Measurements from ENCODE around the gene HCRTR1. TPM values are rescaled to one million over a fixed set of nuclear protein-coding genes. Genes with fewer than 3 reads are reported as not detected.

HCRTR1 gene
- total RNA-seq, result under 1 TPM in 7 of 8 experiments, not detected in 1; 0.11 to 0.91 (median 0.27) TPM

DNA sequence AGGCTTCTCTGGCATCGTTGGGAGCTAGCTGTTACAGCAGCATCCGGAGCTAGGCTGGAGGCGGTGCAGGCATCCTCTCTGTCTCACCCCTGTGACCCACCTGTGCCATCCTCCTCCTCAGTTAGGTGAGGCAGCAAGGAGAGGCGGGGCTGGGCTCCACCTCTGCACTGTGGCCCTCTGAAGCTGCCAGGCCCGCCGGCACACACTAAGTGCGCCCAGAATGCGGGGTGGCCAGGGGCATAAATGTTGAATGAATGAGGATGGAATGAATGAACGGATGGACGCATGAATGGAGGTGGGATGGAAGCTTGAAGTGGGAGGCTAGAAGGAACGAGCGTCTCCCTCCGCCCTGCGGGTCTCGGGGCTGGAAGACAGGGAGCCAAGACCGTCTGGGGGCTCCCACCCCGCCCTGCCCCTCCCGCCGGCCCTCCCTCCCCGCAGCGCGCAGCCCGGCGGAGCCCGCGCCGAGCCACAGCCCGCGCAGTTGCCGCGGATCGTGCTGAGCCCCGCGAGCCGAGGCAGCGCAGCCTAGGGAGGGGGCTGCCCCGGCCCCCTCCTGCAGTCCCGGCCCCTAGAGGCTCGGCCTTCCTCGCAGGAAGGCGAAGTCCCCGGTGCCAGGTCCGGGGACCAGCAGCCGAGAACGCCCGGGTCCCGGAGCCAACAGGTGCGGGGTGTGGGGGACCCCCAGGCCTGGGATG lies at the start of gene HCRTR1:
Gene HCRTR1, plus strand, starts transcription at position 472 of the 698 bp plus-strand sequence. CDS start 1,504 bp downstream, outside the sequence.
- 25 to 42% (median 31%) methylated on average over 2 to 10 of the region's 48 CpGs; no CpG with 5 or more reads in 6 of the 10 experiments for WGBS, 10 experiments
- peak in 7 of 8 experiments; percentile 25 to 43 (median 32) for ATAC-seq (replicated peaks in 6 of 8)
- Histone ChIP-seq H3K27ac (no peak within 1 kb of the TSS), H3K4me1 (replicated peaks in 1 of 2) (peaks cover 12 to 29% of the 10 kb centered on the region in 2 donors), H3K4me3 (peak within 1 kb of the TSS; percentile 41 to 54 (median 48))
- in situ Hi-C loops (cut with MboI; ENCODE audit: low pct_unique_long_range_greater_than_20kb in 2 of 9, low sequenced_read_pairs in 9 of 9, unreplicated experiment in 9 of 9), result no loop called here

GRCh38 chr1:31567956-31568570 lies 49.4 kb upstream of the HCRTR1 start:
- Histone ChIP-seq H3K4me3 (no peak overlapping the region), H3K27ac (no peak overlapping the region), H3K4me1 (replicated peaks in 1 of 2) (peaks cover 4 to 11% of the 10 kb centered on the region in 2 donors)
- in situ Hi-C loops (cut with MboI; ENCODE audit: low pct_unique_long_range_greater_than_20kb in 2 of 9, low sequenced_read_pairs in 9 of 9, unreplicated experiment in 9 of 9), result loop anchor here in 1 of 9 experiments (25.0 kb wide), 1 partner anchor 381 kb away; no protein-coding TSS in a partner anchor
- WGBS, 10 experiments, result 0 to 100% (median 86%) methylated on average over 1 to 9 of the region's 10 CpGs; no CpG with 5 or more reads in 2 of the 10 experiments
- ATAC-seq (replicated peaks in 6 of 8), result no peak

- H3K27ac ChIP-seq, result no peak overlapping the region
- in situ Hi-C loops (cut with MboI; ENCODE audit: low pct_unique_long_range_greater_than_20kb in 2 of 9, low sequenced_read_pairs in 9 of 9, unreplicated experiment in 9 of 9), result loop anchor here in 1 of 9 experiments (25.0 kb wide), 1 partner anchor 382 kb away; no protein-coding TSS in a partner anchor
- peak in 1 of 8 experiments; percentile 38 for ATAC-seq (replicated peaks in 6 of 8)
- no peak overlapping the region for H3K4me3 ChIP-seq
- 65 to 100% (median 75%) methylated on average over 1 to 9 of the region's 11 CpGs; no CpG with 5 or more reads in 3 of the 10 experiments for WGBS, 10 experiments
- H3K4me1 ChIP-seq (replicated peaks in 1 of 2), result peaks cover 4 to 11% of the 10 kb centered on the region in 2 donors
Observed at GRCh38 chr1:31568895-31569595, 48.4 kb upstream of the HCRTR1 start.

GRCh38 chr1:31569596-31570173 lies 47.8 kb upstream of the HCRTR1 start:
- Histone ChIP-seq H3K4me3 (no peak overlapping the region), H3K27ac (no peak overlapping the region), H3K4me1 (replicated peaks in 1 of 2) (peaks cover 0 to 8% of the 10 kb centered on the region in 2 donors)
- peak in 1 of 8 experiments; percentile 18 for ATAC-seq (replicated peaks in 6 of 8)
- in situ Hi-C loops (cut with MboI; ENCODE audit: low pct_unique_long_range_greater_than_20kb in 2 of 9, low sequenced_read_pairs in 9 of 9, unreplicated experiment in 9 of 9), result loop anchor here in 1 of 9 experiments (25.0 kb wide), 1 partner anchor 382 kb away; no protein-coding TSS in a partner anchor
- 20 to 96% (median 81%) methylated on average over 1 to 12 of the region's 13 CpGs; no CpG with 5 or more reads in 3 of the 10 experiments for WGBS, 10 experiments

DNA sequence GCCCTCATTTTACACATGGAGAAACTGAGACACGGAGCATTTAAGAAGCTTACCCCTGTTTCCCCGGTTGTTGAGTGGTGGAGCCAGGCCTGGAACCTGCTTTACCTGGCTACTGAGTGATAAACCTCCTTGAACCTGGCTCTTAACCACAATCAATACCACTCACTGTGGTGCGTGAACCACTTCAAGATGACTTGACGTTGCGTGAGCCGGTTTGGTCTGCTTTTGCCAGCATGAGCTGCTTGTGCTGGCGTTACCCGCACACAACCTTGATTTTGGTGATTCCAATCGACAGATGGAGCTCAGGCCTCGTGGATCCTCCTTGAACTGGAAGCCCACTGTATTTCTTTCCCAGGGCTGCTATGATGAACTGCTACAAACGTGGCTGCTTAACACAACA lies 47.3 kb upstream of the HCRTR1 start:
- in situ Hi-C loops (cut with MboI; ENCODE audit: low pct_unique_long_range_greater_than_20kb in 2 of 9, low sequenced_read_pairs in 9 of 9, unreplicated experiment in 9 of 9), result loop anchor here in 1 of 9 experiments (25.0 kb wide), 1 partner anchor 383 kb away; no protein-coding TSS in a partner anchor
- no peak for ATAC-seq (replicated peaks in 6 of 8)

GRCh38 chr1:31570906-31571305 lies 46.6 kb upstream of the HCRTR1 start:
- Histone ChIP-seq H3K4me3 (no peak overlapping the region), H3K4me1 (replicated peaks in 1 of 2) (peaks cover 0 to 8% of the 10 kb centered on the region in 2 donors), H3K27ac (no peak overlapping the region)
- in situ Hi-C loops (cut with MboI; ENCODE audit: low pct_unique_long_range_greater_than_20kb in 2 of 9, low sequenced_read_pairs in 9 of 9, unreplicated experiment in 9 of 9), result loop anchor here in 1 of 9 experiments (25.0 kb wide), 1 partner anchor 384 kb away; no protein-coding TSS in a partner anchor
- 67 to 100% (median 92%) methylated on average over 1 of the region's 1 CpG; no CpG with 5 or more reads in 4 of the 10 experiments for WGBS, 10 experiments
- no peak for ATAC-seq (replicated peaks in 6 of 8)

More for the DNA sequence above, 47.3 kb upstream of the HCRTR1 start:
- H3K4me1 ChIP-seq (replicated peaks in 1 of 2), result peaks cover 0 to 8% of the 10 kb centered on the region in 2 donors
- 18 to 100% (median 81%) methylated on average over 1 to 11 of the region's 11 CpGs; no CpG with 5 or more reads in 2 of the 10 experiments for WGBS, 10 experiments
- no peak overlapping the region for H3K27ac ChIP-seq
- no peak overlapping the region for H3K4me3 ChIP-seq

DNA sequence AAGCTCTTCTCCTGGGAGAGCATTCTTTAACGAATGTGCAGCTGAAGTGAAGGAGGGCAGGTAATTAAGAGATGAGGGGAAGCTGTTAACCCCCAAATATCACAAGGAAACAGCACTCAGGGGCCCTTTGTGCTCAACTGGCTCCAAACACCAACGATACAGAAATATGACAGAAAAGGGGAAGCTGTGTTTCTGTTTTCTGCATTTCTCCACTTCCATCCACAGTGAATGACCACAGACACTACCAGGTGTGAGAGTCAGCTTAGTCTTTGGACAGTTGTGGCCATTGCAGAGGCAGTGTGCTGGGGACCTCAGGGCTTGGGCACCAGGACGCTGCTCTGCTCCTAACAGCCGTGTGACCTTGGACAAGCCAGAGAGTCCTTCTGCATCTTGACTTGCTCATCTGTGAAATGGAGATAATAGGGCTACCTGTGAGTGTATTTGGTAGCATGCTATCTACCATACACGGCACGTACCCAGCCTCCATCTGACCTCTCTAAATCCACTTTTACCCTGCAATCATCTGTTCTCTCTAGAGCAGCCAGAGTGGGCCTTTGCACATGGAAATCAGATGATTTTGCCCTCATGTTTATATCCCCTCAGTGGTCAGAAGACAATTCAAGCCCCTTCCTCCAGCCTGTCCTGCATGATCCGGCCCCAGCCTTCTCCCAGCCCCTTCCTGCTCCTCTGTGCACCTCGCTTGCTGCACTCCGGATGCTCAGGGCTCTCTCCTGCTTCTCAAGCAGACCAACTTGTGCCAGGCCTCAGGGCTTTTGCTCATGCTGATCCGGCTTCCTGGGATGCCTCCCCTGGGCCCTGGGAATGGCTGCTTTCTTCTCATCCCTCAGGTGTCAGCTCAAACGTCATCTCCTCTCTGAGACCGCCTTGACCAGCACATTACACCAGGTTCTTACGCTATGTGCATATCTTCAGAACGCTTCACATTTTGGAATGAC lies 45.9 kb upstream of the HCRTR1 start:
- Histone ChIP-seq H3K4me3 (no peak overlapping the region), H3K4me1 (replicated peaks in 1 of 2) (peaks cover 0 to 8% of the 10 kb centered on the region in 2 donors), H3K27ac (no peak overlapping the region)
- ATAC-seq (replicated peaks in 6 of 8), result no peak
- WGBS, 10 experiments, result 43 to 97% (median 73%) methylated on average over 2 to 11 of the region's 14 CpGs; no CpG with 5 or more reads in 1 of the 10 experiments
- in situ Hi-C loops (cut with MboI; ENCODE audit: low pct_unique_long_range_greater_than_20kb in 2 of 9, low sequenced_read_pairs in 9 of 9, unreplicated experiment in 9 of 9), result loop anchor here in 1 of 9 experiments (25.0 kb wide), 1 partner anchor 384 kb away; no protein-coding TSS in a partner anchor

DNA sequence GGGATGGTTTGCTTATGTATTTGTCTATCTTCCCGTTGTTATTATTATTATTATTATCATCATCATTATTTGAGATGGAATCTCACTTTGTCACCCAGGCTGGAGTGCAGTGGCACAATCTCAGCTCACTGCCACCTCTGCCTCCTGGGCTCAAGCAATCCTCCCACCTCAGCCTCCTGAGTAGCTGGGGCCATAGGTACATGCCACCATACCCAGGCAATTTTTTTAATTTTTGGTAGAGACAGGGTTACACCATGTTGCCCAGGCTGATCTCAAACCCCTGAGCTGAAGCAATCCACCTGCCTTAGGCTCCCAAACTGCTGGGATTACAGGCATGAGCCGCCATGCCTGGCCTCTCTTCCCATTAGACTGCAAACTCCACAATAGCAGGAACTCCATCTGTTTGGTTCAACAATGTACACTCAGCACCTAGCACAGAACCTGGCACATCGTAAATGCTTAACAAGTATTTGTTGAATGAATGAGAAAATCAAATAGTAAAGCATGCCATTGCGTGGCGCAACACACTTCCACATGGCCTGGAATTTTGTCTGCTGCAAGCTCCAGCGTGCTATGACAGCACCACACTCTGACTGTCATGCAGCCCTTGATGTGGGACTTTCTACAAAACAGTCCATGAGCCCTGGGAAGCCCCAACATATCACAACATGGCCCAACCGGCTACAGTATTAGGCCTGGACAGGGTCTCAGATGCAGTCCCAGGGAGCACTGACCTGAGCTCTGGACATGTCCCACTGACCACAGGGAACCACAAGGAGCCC lies 45.0 kb upstream of the HCRTR1 start:
- peaks cover 0 to 8% of the 10 kb centered on the region in 2 donors for H3K4me1 ChIP-seq (replicated peaks in 1 of 2)
- in situ Hi-C loops (cut with MboI; ENCODE audit: low pct_unique_long_range_greater_than_20kb in 2 of 9, low sequenced_read_pairs in 9 of 9, unreplicated experiment in 9 of 9), result loop anchor here in 1 of 9 experiments (25.0 kb wide), 1 partner anchor 385 kb away; no protein-coding TSS in a partner anchor
- 80 to 100% (median 89%) methylated on average over 1 to 6 of the region's 7 CpGs; no CpG with 5 or more reads in 1 of the 10 experiments for WGBS, 10 experiments
- no peak for ATAC-seq (replicated peaks in 6 of 8)
- H3K4me3 ChIP-seq, result no peak overlapping the region
- H3K27ac ChIP-seq, result no peak overlapping the region

- in situ Hi-C loops (cut with MboI; ENCODE audit: low pct_unique_long_range_greater_than_20kb in 2 of 9, low sequenced_read_pairs in 9 of 9, unreplicated experiment in 9 of 9), result loop anchor here in 1 of 9 experiments (25.0 kb wide), 1 partner anchor 386 kb away; no protein-coding TSS in a partner anchor
- H3K4me1 ChIP-seq (replicated peaks in 1 of 2), result peaks cover 0 to 8% of the 10 kb centered on the region in 2 donors
- ATAC-seq (replicated peaks in 6 of 8), result no peak
- WGBS, 10 experiments, result 60 to 100% (median 85%) methylated on average over 1 to 8 of the region's 8 CpGs; no CpG with 5 or more reads in 3 of the 10 experiments
- H3K4me3 ChIP-seq, result no peak overlapping the region
- H3K27ac ChIP-seq, result no peak overlapping the region
Observed at GRCh38 chr1:31573261-31573660, 44.2 kb upstream of the HCRTR1 start.

- H3K4me1 ChIP-seq (replicated peaks in 1 of 2), result peaks cover 6 to 7% of the 10 kb centered on the region in 2 donors
- in situ Hi-C loops (cut with MboI; ENCODE audit: low pct_unique_long_range_greater_than_20kb in 2 of 9, low sequenced_read_pairs in 9 of 9, unreplicated experiment in 9 of 9), result loop anchor here in 1 of 9 experiments (25.0 kb wide), 1 partner anchor 388 kb away; no protein-coding TSS in a partner anchor
- H3K27ac ChIP-seq, result no peak overlapping the region
- peak in 1 of 8 experiments; percentile 2 for ATAC-seq (replicated peaks in 6 of 8)
- H3K4me3 ChIP-seq, result no peak overlapping the region
- 29 to 75% (median 64%) methylated on average over 1 to 9 of the region's 10 CpGs; no CpG with 5 or more reads in 2 of the 10 experiments for WGBS, 10 experiments
Observed at GRCh38 chr1:31574749-31575368, 42.6 kb upstream of the HCRTR1 start.
